GM18511 (cell line): ENCODE data around the gene ZNF710.

Experiments used
- ATAC-seq: cut with Tn5 transposase; IDR thresholded peaks from one replicate; pipeline ENCODE4 v1.9.1; 2021; ENCODE audit warnings: mild to moderate bottlenecking, moderate library complexity; ENCODE audit not compliant: unreplicated experiment

The ZNF710 gene

DNA sequence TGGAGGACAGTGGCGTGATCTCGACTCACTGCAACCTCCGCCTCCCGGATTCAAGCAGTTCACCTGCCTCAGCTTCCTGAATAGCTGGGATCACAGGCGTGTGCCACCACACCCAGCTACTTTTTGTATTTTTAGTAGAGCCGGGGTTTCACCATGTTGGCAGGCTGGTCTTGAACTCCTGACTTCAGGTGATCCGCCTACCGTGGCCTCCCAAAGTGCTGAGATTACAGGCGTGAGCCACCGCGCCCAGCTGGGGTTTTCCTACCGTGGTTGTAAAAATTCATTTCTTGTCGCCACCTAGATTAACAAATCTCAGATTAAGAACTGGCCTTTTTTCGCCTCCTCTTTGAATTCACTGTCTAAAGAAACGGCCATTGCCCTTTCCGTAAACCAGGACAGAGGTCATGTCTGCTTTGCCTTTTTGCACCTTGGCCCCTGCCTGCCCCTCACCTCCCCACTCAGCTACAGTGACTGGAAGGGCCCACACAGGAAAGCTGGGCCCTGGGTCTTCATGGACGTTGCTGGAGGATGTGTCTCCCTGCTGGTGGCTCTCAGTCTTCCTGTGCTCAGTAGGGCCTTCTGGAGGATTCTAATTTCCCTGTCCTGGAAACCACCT is 17.2 kb downstream of the ZNF710 start:
- no peak for ATAC-seq

- ATAC-seq = no peak
Observed at GRCh38 chr15:90019611-90020010, 18.5 kb downstream of the ZNF710 start.

GRCh38 chr15:90020021-90020735 is 19.1 kb downstream of the ZNF710 start:
- no peak for ATAC-seq

GRCh38 chr15:90020936-90021507 is 19.9 kb downstream of the ZNF710 start:
- no peak for ATAC-seq

DNA sequence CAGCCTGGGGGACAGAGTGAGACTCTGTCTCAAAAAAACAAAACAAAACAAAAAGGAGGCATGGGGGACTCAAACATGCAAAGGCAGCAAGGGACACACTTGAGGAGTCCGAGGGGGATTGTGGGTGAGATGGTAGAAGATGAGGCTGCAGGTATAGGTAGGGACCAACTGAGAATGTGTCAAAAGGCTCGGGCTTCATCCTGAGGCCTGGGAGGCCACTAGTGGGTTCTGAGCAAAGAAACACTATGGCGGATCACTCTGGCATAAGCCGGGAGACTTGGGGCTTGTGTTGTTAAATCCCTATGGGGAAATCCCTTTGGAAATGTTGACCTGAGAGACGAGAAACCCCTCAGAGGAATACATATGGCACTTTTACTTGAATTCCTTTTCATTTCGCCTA is 21.2 kb downstream of the ZNF710 start:
- ATAC-seq = no peak

DNA sequence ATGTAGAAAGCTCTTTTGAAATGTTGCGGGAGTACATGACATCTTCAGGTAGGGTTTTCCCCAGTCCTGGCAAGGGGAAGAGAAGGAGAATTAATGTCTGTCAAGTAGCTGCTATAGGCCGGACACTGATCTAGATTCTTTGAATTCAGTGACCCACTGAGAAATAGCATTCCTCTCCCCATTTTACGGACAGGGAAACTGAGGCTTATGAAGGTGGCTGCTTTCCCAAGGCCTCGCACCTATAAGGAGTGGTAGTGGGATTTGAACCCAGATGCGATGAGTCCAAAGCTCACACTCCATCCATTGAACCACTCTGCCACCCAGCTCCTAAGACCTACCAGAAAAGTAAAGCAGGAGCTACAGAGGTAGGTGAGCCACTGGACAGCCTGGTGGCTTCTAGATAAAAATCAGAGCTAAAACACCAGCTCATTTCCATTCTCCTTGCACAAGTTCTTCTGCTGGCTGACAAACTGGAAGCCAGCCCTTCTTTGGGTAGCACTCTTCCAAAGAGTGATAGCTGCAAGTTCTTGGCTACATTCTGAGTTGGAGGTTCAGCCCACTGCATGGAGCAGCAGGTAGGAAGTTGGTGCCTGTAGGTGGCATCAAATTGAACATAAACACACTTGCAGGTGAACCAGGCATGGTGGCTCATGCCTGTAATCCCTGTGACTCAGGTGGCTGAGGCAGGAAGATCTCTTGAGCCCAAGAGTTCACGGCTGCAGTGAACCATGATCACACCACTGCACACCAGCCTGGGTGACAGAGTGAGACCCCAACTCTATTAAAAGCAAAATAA is 22.0 kb downstream of the ZNF710 start:
- no peak for ATAC-seq

GRCh38 chr15:90024406-90024805 is 23.3 kb downstream of the ZNF710 start:
- no peak for ATAC-seq

- no peak for ATAC-seq
Observed at GRCh38 chr15:90025489-90026033, 24.4 kb downstream of the ZNF710 start.

GRCh38 chr15:90028376-90028944 is 27.3 kb downstream of the ZNF710 start:
- no peak for ATAC-seq

GRCh38 chr15:90029024-90029423 is 27.9 kb downstream of the ZNF710 start:
- no peak for ATAC-seq

- no peak for ATAC-seq
Observed at GRCh38 chr15:90030376-90030775, 29.3 kb downstream of the ZNF710 start.

- peak; percentile 93 for ATAC-seq
Observed at GRCh38 chr15:90031231-90031791, 30.2 kb downstream of the ZNF710 start.

GRCh38 chr15:90033006-90033405 is 31.9 kb downstream of the ZNF710 start:
- ATAC-seq = no peak

DNA sequence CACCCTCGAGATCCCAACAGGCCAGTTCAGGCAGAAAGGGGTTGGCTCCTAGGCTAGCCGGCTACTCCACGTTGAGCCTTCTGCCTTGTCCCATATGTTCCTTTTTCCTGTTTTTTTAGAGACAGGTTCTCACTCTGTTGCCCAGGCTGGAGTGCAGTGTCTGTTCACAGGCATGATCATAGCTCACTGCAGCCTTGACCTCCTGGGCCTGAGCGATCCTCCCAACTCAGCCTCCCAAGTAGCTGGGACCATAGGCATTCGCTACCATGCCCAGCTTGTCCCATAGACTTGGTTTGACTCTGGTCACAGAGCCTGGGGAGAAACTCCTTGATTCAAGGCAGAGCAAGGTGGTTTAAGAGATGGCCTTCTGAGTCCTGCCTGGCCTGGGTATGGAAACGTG is 32.3 kb downstream of the ZNF710 start:
- ATAC-seq = no peak

DNA sequence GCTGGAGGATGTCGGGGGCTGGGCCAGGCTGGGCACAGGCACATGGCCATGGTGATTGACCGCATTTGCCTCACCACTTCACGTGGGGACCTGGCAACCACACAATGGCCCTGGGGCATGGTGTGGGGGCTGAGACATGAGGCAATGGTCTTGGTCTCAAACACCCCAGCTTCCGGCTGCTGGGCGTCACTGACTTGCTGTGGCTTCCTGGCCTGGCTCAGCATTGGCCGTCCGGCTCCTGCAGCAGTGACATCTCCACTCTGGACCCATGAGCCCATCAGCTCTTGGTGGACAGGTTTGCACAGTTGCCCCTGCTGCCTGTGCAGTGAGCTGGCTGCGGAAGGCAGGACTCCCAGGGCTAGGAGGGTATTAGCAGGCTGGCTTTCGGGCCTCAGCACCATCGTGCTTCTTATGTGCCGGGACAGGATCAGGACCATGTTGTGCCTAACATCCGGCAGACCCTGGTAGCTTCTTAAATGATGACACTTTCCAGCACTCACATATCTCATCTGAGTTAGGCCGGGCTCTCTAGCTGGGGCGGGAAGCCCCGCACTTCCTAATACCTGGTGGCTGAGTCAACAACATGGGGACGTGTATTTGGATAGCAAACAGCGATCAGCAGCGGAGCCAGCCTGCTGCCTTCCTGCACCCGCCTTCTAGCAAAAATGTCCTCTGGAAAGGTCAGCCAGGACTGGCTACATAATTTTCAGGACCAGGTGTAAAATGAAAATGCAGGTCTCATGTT is 34.1 kb downstream of the ZNF710 start:
- no peak for ATAC-seq

DNA sequence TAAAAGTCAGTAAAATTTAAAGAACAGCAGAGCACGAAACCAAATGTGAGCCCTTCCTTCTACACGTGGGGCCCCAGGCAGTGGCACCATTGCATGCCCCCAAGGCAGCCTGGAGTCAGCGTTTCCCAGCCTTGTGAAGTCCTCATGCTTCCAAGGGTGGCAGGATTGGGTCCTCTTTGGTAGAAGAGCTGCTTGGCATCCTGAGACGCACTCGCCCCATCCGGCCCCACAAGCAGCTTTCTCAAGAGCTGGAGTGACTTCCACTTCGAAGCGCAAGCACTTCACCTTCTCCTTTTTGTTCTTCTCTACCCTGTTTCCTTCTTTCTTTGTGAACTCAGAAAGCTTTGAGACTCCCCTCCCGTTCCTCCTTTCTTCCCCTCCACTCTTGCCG is 34.7 kb downstream of the ZNF710 start:
- no peak for ATAC-seq

GRCh38 chr15:90036343-90036742 is 35.2 kb downstream of the ZNF710 start:
- no peak for ATAC-seq

- no peak for ATAC-seq
Observed at GRCh38 chr15:90036806-90037510, 35.8 kb downstream of the ZNF710 start.

DNA sequence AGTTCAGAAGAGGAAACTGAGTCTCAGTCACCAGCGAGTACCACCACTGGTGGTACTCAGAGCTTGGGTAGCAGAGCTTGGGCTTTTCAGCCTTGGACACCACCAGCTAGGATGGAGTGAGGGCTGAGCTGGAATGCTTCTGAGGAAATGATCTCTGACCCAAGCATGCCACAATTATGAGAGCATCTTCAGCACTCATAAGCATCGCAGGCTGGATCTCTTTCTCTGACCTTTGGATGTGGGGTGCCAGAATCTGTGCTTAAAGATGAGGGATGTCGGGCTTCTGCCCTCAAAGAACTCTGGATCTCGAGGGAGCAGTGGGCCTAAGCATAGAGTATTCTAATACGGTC is 36.4 kb downstream of the ZNF710 start:
- ATAC-seq = no peak
